ENCODE results near the gene PAQR3.
"Not testable (repeated sequence)": the region's sequence is repeated elsewhere in the genome, so short reads cannot be mapped to it uniquely, and the experiment has no call there.

Gene PAQR3

GRCh38 chr4:78878031-78878430, 61.2 kb downstream of the PAQR3 start:
- Histone ChIP-seq H3K9me2 (replicated peaks; ENCODE audit: control insufficient read depth, low read length) (no peaks in the 10 kb centered on the region), H3K27me3 (ENCODE audit: control insufficient read depth, low read length) (no peaks in the 10 kb centered on the region), H3K9me3 (ENCODE audit: control insufficient read depth, insufficient read depth, low read length) (no peaks in the 10 kb centered on the region), H3K4me3 (ENCODE audit: low read length) (no peak overlapping the region), H3K4me2 (ENCODE audit: low read length) (no peak overlapping the region), H3F3A (ENCODE audit: control insufficient read depth, insufficient read depth) (peaks cover 3% of the 10 kb centered on the region), H3K36me3 (ENCODE audit: control insufficient read depth, low read length) (peaks cover 35% of the 10 kb centered on the region), H4K20me1 (ENCODE audit: control insufficient read depth, insufficient read depth, low read depth, low read length) (no peaks in the 10 kb centered on the region), H3K79me2 (ENCODE audit: control insufficient read depth, low read length) (no peaks in the 10 kb centered on the region), H3K27ac (ENCODE audit: low read depth, low read length) (no peak overlapping the region), H3K4me1 (ENCODE audit: control insufficient read depth, low read length) (peaks cover 21% of the 10 kb centered on the region)
- TF ChIP-seq CTCF (IDR thresholded peaks at IDR 0.05; ENCODE audit: low read depth, low read length, poor library complexity, severe bottlenecking), result no peak
- TF ChIP-seq EZH2phosphoT487 (IDR thresholded peaks at IDR 0.05; ENCODE audit: borderline replicate concordance, low read length), result no peak

GRCh38 chr4:78876568-78877320, 62.5 kb downstream of the PAQR3 start:
- peaks cover 3% of the 10 kb centered on the region for H3F3A ChIP-seq (ENCODE audit: control insufficient read depth, insufficient read depth)
- no peak overlapping the region for H3K4me2 ChIP-seq (ENCODE audit: low read length)
- H3K36me3 ChIP-seq (ENCODE audit: control insufficient read depth, low read length), result peaks cover 47% of the 10 kb centered on the region
- no peaks in the 10 kb centered on the region for H3K79me2 ChIP-seq (ENCODE audit: control insufficient read depth, low read length)
- H3K9me3 ChIP-seq (ENCODE audit: control insufficient read depth, insufficient read depth, low read length), result no peaks in the 10 kb centered on the region
- H3K9me2 ChIP-seq (replicated peaks; ENCODE audit: control insufficient read depth, low read length), result no peaks in the 10 kb centered on the region
- H3K4me1 ChIP-seq (ENCODE audit: control insufficient read depth, low read length), result peaks cover 21% of the 10 kb centered on the region
- H3K27ac ChIP-seq (ENCODE audit: low read depth, low read length), result no peak overlapping the region
- TF ChIP-seq CTCF (IDR thresholded peaks at IDR 0.05; ENCODE audit: low read depth, low read length, poor library complexity, severe bottlenecking) (no peak), EZH2phosphoT487 (IDR thresholded peaks at IDR 0.05; ENCODE audit: borderline replicate concordance, low read length) (no peak)
- H4K20me1 ChIP-seq (ENCODE audit: control insufficient read depth, insufficient read depth, low read depth, low read length), result no peaks in the 10 kb centered on the region
- H3K27me3 ChIP-seq (ENCODE audit: control insufficient read depth, low read length), result no peaks in the 10 kb centered on the region
- H3K4me3 ChIP-seq (ENCODE audit: low read length), result no peak overlapping the region

GRCh38 chr4:78870056-78870455, 69.2 kb downstream of the PAQR3 start:
- TF ChIP-seq EZH2phosphoT487 (IDR thresholded peaks at IDR 0.05; ENCODE audit: borderline replicate concordance, low read length) (no peak), CTCF (IDR thresholded peaks at IDR 0.05; ENCODE audit: low read depth, low read length, poor library complexity, severe bottlenecking) (no peak)
- H4K20me1 ChIP-seq (ENCODE audit: control insufficient read depth, insufficient read depth, low read depth, low read length), result no peaks in the 10 kb centered on the region
- peaks cover 46% of the 10 kb centered on the region for H3K36me3 ChIP-seq (ENCODE audit: control insufficient read depth, low read length)

GRCh38 chr4:78868712-78869111, 70.5 kb downstream of the PAQR3 start:
- H3K79me2 ChIP-seq (ENCODE audit: control insufficient read depth, low read length); H4K20me1 ChIP-seq (ENCODE audit: control insufficient read depth, insufficient read depth, low read depth, low read length); H3K27me3 ChIP-seq (ENCODE audit: control insufficient read depth, low read length); H3F3A ChIP-seq (ENCODE audit: control insufficient read depth, insufficient read depth); H3K4me1 ChIP-seq (ENCODE audit: control insufficient read depth, low read length); H3K9me2 ChIP-seq (replicated peaks; ENCODE audit: control insufficient read depth, low read length); H3K27ac ChIP-seq (ENCODE audit: low read depth, low read length); H3K9me3 ChIP-seq (ENCODE audit: control insufficient read depth, insufficient read depth, low read length); H3K4me2 ChIP-seq (ENCODE audit: low read length); H3K4me3 ChIP-seq (ENCODE audit: low read length): not testable (repeated sequence)
- peaks cover 43% of the 10 kb centered on the region for H3K36me3 ChIP-seq (ENCODE audit: control insufficient read depth, low read length)

More at GRCh38 chr4:78870056-78870455, 69.2 kb downstream of the PAQR3 start:
- Histone ChIP-seq H3K27me3 (ENCODE audit: control insufficient read depth, low read length) (no peaks in the 10 kb centered on the region), H3K27ac (ENCODE audit: low read depth, low read length) (no peak overlapping the region), H3K4me3 (ENCODE audit: low read length) (no peak overlapping the region), H3F3A (ENCODE audit: control insufficient read depth, insufficient read depth) (no peaks in the 10 kb centered on the region), H3K4me1 (ENCODE audit: control insufficient read depth, low read length) (no peaks in the 10 kb centered on the region), H3K9me3 (ENCODE audit: control insufficient read depth, insufficient read depth, low read length) (no peaks in the 10 kb centered on the region), H3K4me2 (ENCODE audit: low read length) (no peak overlapping the region), H3K9me2 (replicated peaks; ENCODE audit: control insufficient read depth, low read length) (no peaks in the 10 kb centered on the region), H3K79me2 (ENCODE audit: control insufficient read depth, low read length) (no peaks in the 10 kb centered on the region)
